GM12878 (cell line): Measurements from ENCODE around the gene MYOM1. TPM values are rescaled to one million over a fixed set of nuclear protein-coding genes. Genes with fewer than 3 reads are reported as not detected.

Experiments used
- ATAC-seq: fragments of 200-7000 bp; cut with Tn5 transposase; 3 replicates; pipeline ENCODE4 v1.9.1; 2020; ENCODE audit warnings: mild to moderate bottlenecking, moderate library complexity
- BruUV-seq: library from RNA; stranded (reverse); fragments of 400-500 nt; replicated peaks from 2 replicates; lab custom pipeline; 2021; lab: Mats Ljungman, UMichigan
- CTCF ChIA-PET: fragments of 300-600 bp; sonication (Branson Sonifier 250); formaldehyde crosslinking; extraction: SDS; loops from one replicate; lab custom pipeline; 2021; ENCODE audit warnings: inconsistent platforms; lab: Yijun Ruan, JAX
- POLR2A ChIA-PET: fragments of 350-600 bp; formaldehyde crosslinking; extraction: SDS; loops from one replicate; lab custom pipeline; 2021; ENCODE audit warnings: inconsistent platforms; lab: Charles Lee
- RAD21 ChIA-PET: fragments of 300-600 bp; sonication (Branson Sonifier 250); formaldehyde crosslinking; loops from one replicate; lab custom pipeline; 2023; ENCODE audit warnings: antibody characterized with exemption; ENCODE audit not compliant: unreplicated experiment; lab: Charles Lee
- SMC1A ChIA-PET: fragments of 300-600 bp; sonication (Branson Sonifier 250); formaldehyde crosslinking; loops from one replicate; lab custom pipeline; 2023; ENCODE audit not compliant: unreplicated experiment, uncharacterized antibody; lab: Charles Lee
- DNase-seq: peaks from one replicate; pipeline ENCODE4 v3.0.0-alpha.2; 2011; ENCODE audit warnings: low read depth, low spot score
- FAIRE-seq: peaks from 3 replicates; lab custom pipeline; 2011; peaks lifted over from hg19 to GRCh38; lab: Jason Lieb, UNC
- H2AFZ ChIP-seq: 2 replicates; pipeline ENCODE4 v1.6.0; 2011; ENCODE audit warnings: low read depth, low read length, control low read depth; ENCODE audit not compliant: control insufficient read depth
- H3K27ac ChIP-seq: 2 replicates; pipeline ENCODE4 v1.5.1; 2011; ENCODE audit warnings: control low read depth; ENCODE audit not compliant: control insufficient read depth, insufficient read depth
- H3K27me3 ChIP-seq, 2 experiments: replicated peaks in 1 of 2; 2 replicates each; pipeline versions ENCODE4 v1.6.0 to v1.6.1; 2011; ENCODE audit warnings: low read length in 1 of 2; ENCODE audit not compliant: control insufficient read depth in 2 of 2, insufficient read depth in 2 of 2
- H3K36me3 ChIP-seq, 2 experiments: 2 replicates each; pipeline ENCODE4 v1.5.1; 2011; ENCODE audit warnings: low read length in 1 of 2; ENCODE audit not compliant: control insufficient read depth in 2 of 2, insufficient read depth in 2 of 2
- H3K4me1 ChIP-seq: 2 replicates; pipeline ENCODE4 v1.6.1; 2011; ENCODE audit warnings: mild to moderate bottlenecking, low read length, moderate library complexity, mixed read lengths; ENCODE audit not compliant: control insufficient read depth, insufficient read depth
- H3K4me2 ChIP-seq: 2 replicates; pipeline ENCODE4 v1.6.0; 2011; ENCODE audit warnings: control low read depth; ENCODE audit not compliant: control insufficient read depth, insufficient read depth
- H3K4me3 ChIP-seq: fragments of 200-600 bp; sonication (generic); 2 replicates; pipeline ENCODE4 v1.5.1; 2016
- H3K79me2 ChIP-seq: 2 replicates; pipeline ENCODE4 v1.6.0; 2011; ENCODE audit warnings: low read length; ENCODE audit not compliant: control insufficient read depth, insufficient read depth
- H3K9ac ChIP-seq: 2 replicates; pipeline ENCODE4 v1.8.0; 2011; ENCODE audit warnings: low read length, control low read depth, mixed read lengths; ENCODE audit not compliant: control insufficient read depth, insufficient read depth
- H3K9me3 ChIP-seq: replicated peaks from 3 replicates; pipeline ENCODE4 v1.5.1; 2011; ENCODE audit warnings: mild to moderate bottlenecking, low read length; ENCODE audit not compliant: control insufficient read depth, insufficient read depth
- H4K20me1 ChIP-seq: 2 replicates; pipeline ENCODE4 v1.6.0; 2011; ENCODE audit not compliant: control insufficient read depth, insufficient read depth
- ASH2L ChIP-seq: fragments of 300-600, 200-600 bp; sonication (generic); IDR thresholded peaks from 2 replicates; pipeline ENCODE4 v1.6.1; 2017; ENCODE audit warnings: low read depth, mild to moderate bottlenecking, borderline replicate concordance
- NFIC ChIP-seq: IDR thresholded peaks from 2 replicates; pipeline ENCODE4 v1.6.1; 2012; ENCODE audit warnings: low read depth, mild to moderate bottlenecking, inconsistent platforms, low read length, moderate library complexity
- PKNOX1 ChIP-seq: fragments of 450-650 bp; IDR thresholded peaks from 2 replicates; pipeline ENCODE4 v1.6.1; 2016; ENCODE audit warnings: mild to moderate bottlenecking
- RAD21 ChIP-seq: IDR thresholded peaks from 2 replicates; pipeline ENCODE4 v1.6.1; 2011; ENCODE audit warnings: mild to moderate bottlenecking, low read depth, low read length, moderate library complexity; ENCODE audit not compliant: insufficient read depth
- RBBP5 ChIP-seq: fragments of 200-600 bp; sonication (generic); conservative IDR thresholded peaks from 2 replicates; pipeline ENCODE4 v1.6.1; 2016
- ZNF274 ChIP-seq: IDR thresholded peaks from one replicate; pipeline ENCODE4 v1.8.0; 2011; ENCODE audit not compliant: insufficient read length, insufficient read depth
- WGBS: methylation state at CpG from one replicate; pipeline ENCODE4 v1.1.6; 2016; ENCODE audit warnings: low lambda C conversion rate; ENCODE audit not compliant: insufficient replicate concordance, insufficient coverage; ENCODE audit errors: missing lambda C conversion rate; 5-methylcytosine and 5-hydroxymethylcytosine counted together
- in situ Hi-C: fragments of 300-500 bp; cut with MboI; formaldehyde crosslinking; loops from 9 replicates; pipeline ENCODE4 v1.14.3; 2018; ENCODE audit warnings: mixed read lengths
- intact Hi-C: fragments of 100-400 bp; cut with micrococcal nuclease; formaldehyde crosslinking; loops from one replicate; pipeline ENCODE4 v1.14.2; 2022; ENCODE audit not compliant: unreplicated experiment
- polyA plus RNA-seq, 11 experiments: library from polyadenylated mRNA; depleted of rRNA in 4 of 11; unstranded in 6 of 11; stranded (reverse) in 5 of 11; fragments of >200 nt; fragmentation: Nextera tagmentation in 4 of 11; fragmentation: Illumina TruSeq in 1 of 11; extraction: Ambion mirVana in 4 of 11; extraction: Trizol in 1 of 11; gene quantifications; 1 replicate in 1 of 11; 2 replicates in 10 of 11; pipeline versions ENCODE4 v1.2.1 to v1.2.3, GENCODE V29; 2011 to 2016; ENCODE audit warnings: inconsistent platforms in 2 of 11, missing spikeins in 2 of 11, low read depth in 1 of 11
- total RNA-seq, 4 experiments: library from RNA; depleted of rRNA in 3 of 4; stranded (reverse); fragments of >200 nt in 3 of 4; fragmentation: Illumina TruSeq in 1 of 4; extraction: Trizol in 1 of 4; gene quantifications; 2 replicates each; pipeline versions ENCODE4 v1.2.1 to v1.2.3, GENCODE V29; 2013 to 2021
- TF ChIP-seq, protein P1 (sequence below): fragments of 450-650 bp; IDR thresholded peaks from 2 replicates; pipeline ENCODE4 v1.6.1; 2017; ENCODE audit warnings: mild to moderate bottlenecking
- TF ChIP-seq, protein P2 (sequence below): fragments of 450-650 bp; IDR thresholded peaks from 2 replicates; pipeline ENCODE4 v1.6.1; 2016; ENCODE audit warnings: mild to moderate bottlenecking
- TF ChIP-seq, protein P3 (sequence below): IDR thresholded peaks from 2 replicates; pipeline ENCODE4 v1.6.1; 2011; ENCODE audit warnings: mild to moderate bottlenecking, low read depth, low read length, moderate library complexity; ENCODE audit not compliant: insufficient replicate concordance

MYOM1 gene
- total and polyA plus RNA-seq, 10 of the 15 experiments (the other 5 are each of a cell fraction or from before 2014, with no cell fraction given): 0.06 to 1.0 (median 0.57) TPM

DNA sequence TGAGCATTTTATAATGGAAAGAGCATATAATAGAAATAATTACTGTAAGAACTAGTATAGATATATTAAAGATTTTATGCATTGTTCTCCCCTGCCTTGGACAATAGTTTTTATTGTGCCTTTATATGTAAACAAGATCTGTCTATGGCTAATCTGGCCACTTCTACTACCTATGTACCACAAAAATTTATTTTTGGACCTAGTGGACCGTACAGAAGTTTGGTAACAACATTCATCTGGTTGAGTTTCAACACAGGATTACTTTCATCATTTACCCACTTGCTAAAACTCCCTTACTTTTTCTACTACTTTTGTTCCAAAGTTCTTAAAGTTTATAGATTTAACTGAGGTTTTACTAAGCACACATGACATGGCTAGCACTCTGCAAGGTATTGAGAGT is 13.2 kb upstream of the MYOM1 start (continued):
- TF ChIP-seq, protein P1, sequence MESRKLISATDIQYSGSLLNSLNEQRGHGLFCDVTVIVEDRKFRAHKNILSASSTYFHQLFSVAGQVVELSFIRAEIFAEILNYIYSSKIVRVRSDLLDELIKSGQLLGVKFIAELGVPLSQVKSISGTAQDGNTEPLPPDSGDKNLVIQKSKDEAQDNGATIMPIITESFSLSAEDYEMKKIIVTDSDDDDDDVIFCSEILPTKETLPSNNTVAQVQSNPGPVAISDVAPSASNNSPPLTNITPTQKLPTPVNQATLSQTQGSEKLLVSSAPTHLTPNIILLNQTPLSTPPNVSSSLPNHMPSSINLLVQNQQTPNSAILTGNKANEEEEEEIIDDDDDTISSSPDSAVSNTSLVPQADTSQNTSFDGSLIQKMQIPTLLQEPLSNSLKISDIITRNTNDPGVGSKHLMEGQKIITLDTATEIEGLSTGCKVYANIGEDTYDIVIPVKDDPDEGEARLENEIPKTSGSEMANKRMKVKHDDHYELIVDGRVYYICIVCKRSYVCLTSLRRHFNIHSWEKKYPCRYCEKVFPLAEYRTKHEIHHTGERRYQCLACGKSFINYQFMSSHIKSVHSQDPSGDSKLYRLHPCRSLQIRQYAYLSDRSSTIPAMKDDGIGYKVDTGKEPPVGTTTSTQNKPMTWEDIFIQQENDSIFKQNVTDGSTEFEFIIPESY: no peak
- TF ChIP-seq, protein P2, sequence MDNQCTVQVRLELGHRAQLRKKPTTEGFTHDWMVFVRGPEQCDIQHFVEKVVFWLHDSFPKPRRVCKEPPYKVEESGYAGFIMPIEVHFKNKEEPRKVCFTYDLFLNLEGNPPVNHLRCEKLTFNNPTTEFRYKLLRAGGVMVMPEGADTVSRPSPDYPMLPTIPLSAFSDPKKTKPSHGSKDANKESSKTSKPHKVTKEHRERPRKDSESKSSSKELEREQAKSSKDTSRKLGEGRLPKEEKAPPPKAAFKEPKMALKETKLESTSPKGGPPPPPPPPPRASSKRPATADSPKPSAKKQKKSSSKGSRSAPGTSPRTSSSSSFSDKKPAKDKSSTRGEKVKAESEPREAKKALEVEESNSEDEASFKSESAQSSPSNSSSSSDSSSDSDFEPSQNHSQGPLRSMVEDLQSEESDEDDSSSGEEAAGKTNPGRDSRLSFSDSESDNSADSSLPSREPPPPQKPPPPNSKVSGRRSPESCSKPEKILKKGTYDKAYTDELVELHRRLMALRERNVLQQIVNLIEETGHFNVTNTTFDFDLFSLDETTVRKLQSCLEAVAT: no peak
- TF ChIP-seq ZNF274 (no peak), NFIC (no peak), RAD21 (no peak), RBBP5 (no peak)

GRCh38 chr18:3230401-3231334 is 10.9 kb upstream of the MYOM1 start:
- no peaks in the 10 kb centered on the region for H3K27me3 ChIP-seq
- DNase-seq (no peak), ATAC-seq (peak; percentile 38; the same call in 1 of the 3 replicates), FAIRE-seq (no peak)
- in situ Hi-C loops: no loop called here
- H3K9ac ChIP-seq: no peak overlapping the region
- WGBS: 82% methylated on average over 9 of the region's 9 CpGs
- ChIA-PET CTCF (interaction anchor here (0.9 to 2.1 kb wide), 2 partner anchors 10 to 79 kb away, joined by 3 to 10 read pairs; no protein-coding TSS in a partner anchor), RAD21 (interaction anchor here (0.6 kb wide), 1 partner anchor 710 kb away, joined by 3 read pairs; no protein-coding TSS in a partner anchor), SMC1A (interaction anchor here (0.8 to 1.5 kb wide), 2 partner anchors 9 to 237 kb away, joined by 3 read pairs; no protein-coding TSS in a partner anchor), POLR2A (interaction anchor here (0.7 kb wide), 2 partner anchors 311 to 331 kb away, joined by 4 to 5 read pairs; no protein-coding TSS in a partner anchor)
- intact Hi-C loops: no loop called here
- H2AFZ ChIP-seq: no peak overlapping the region
- no peaks in the 10 kb centered on the region for H3K9me3 ChIP-seq
- H3K36me3 ChIP-seq: no peaks in the 10 kb centered on the region
- TF ChIP-seq, protein P3, sequence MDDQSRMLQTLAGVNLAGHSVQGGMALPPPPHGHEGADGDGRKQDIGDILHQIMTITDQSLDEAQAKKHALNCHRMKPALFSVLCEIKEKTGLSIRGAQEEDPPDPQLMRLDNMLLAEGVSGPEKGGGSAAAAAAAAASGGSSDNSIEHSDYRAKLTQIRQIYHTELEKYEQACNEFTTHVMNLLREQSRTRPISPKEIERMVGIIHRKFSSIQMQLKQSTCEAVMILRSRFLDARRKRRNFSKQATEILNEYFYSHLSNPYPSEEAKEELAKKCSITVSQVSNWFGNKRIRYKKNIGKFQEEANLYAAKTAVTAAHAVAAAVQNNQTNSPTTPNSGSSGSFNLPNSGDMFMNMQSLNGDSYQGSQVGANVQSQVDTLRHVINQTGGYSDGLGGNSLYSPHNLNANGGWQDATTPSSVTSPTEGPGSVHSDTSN: peak; percentile 58
- peak; percentile 83 for TF ChIP-seq PKNOX1
- no peak for TF ChIP-seq ASH2L
- H3K79me2 ChIP-seq: no peaks in the 10 kb centered on the region
- H3K4me3 ChIP-seq: no peak overlapping the region
- H4K20me1 ChIP-seq: no peaks in the 10 kb centered on the region
- H3K4me1 ChIP-seq: no peaks in the 10 kb centered on the region
- H3K4me2 ChIP-seq: no peak overlapping the region
- H3K27ac ChIP-seq: no peak overlapping the region
- no TSS peak for BruUV-seq
